Activated T-helper 2 cell treated with anti-CD3 and anti-CD28 coated beads, Interferon-gamma antibody, Interleukin-2, Interleukin-4, amounts not matched to agents 10 μg/mL and 5 μg/mL and 100 μg/mL, durations not matched to agents 14 hours and 24 hours and 36 hours (primary cell): ENCODE measurements around the gene DYNC2I2. TPM values are rescaled to one million over a fixed set of nuclear protein-coding genes. Genes with fewer than 3 reads are reported as not detected.
A peak's percentile ranks its signal among the peaks of the same experiment; 100 is the strongest.
"Not testable (repeated sequence)": the region's sequence is repeated elsewhere in the genome, so short reads cannot be mapped to it uniquely, and the experiment has no call there.

Experiments used
- DNase-seq: peaks from one replicate; pipeline ENCODE4 v3.0.0; 2021; ENCODE audit warnings: low spot score
- H3K27ac Mint-ChIP-seq: one replicate; pipeline ENCODE4 v1.8.0; 2021; ENCODE audit warnings: mixed read lengths
- H3K27me3 Mint-ChIP-seq: one replicate; pipeline ENCODE4 v1.8.0; 2021; ENCODE audit warnings: low read depth, mixed read lengths
- H3K36me3 Mint-ChIP-seq: one replicate; pipeline ENCODE4 v1.8.0; 2021; ENCODE audit warnings: low read depth, mixed read lengths
- H3K4me1 Mint-ChIP-seq: one replicate; pipeline ENCODE4 v1.8.0; 2021; ENCODE audit warnings: low read depth, mixed read lengths
- H3K4me3 Mint-ChIP-seq: one replicate; pipeline ENCODE4 v1.8.0; 2021; ENCODE audit warnings: low read depth, mild to moderate bottlenecking, moderate library complexity, mixed read lengths
- H3K9me3 Mint-ChIP-seq: one replicate; pipeline ENCODE4 v1.8.0; 2021; ENCODE audit warnings: mixed read lengths
- intact Hi-C: fragments of 100-400 bp; cut with micrococcal nuclease; formaldehyde crosslinking; loops from one replicate; pipeline ENCODE4 v1.15.1; 2023
- total RNA-seq: library from RNA; stranded (reverse); gene quantifications from 2 replicates; pipeline ENCODE4 v1.2.3, GENCODE V29; 2022

The DYNC2I2 gene
- total RNA-seq, 1 donor from 2014 or later, result 41.7 TPM

- peak; percentile 18 for DNase-seq
- intact Hi-C loops, result loop anchor here (10.0 kb wide), 1 partner anchor 341 kb away; the partner anchor contains the start of gene SH3GLB2
- Mint-ChIP-seq H3K36me3 (peaks cover 8% of the 10 kb centered on the region), H3K9me3 (no peaks in the 10 kb centered on the region), H3K4me1 (peaks cover 34% of the 10 kb centered on the region), H3K27ac (peak overlapping the region; percentile 93), H3K4me3 (peak overlapping the region; percentile 95), H3K27me3 (no peaks in the 10 kb centered on the region)
These were observed 26.9 kb upstream of the DYNC2I2 start for GRCh38 chr9:128683340-128684064.

- Mint-ChIP-seq H3K4me1 (peaks cover 3% of the 10 kb centered on the region), H3K27ac (no peak overlapping the region), H3K4me3 (no peak overlapping the region), H3K27me3 (no peaks in the 10 kb centered on the region), H3K36me3 (no peaks in the 10 kb centered on the region), H3K9me3 (no peaks in the 10 kb centered on the region)
- intact Hi-C loops, result no loop called here
- no peak for DNase-seq
These were observed 21.1 kb upstream of the DYNC2I2 start for GRCh38 chr9:128677794-128678193.

GRCh38 chr9:128675382-128675781 lies 18.7 kb upstream of the DYNC2I2 start:
- Mint-ChIP-seq H3K9me3 (no peaks in the 10 kb centered on the region), H3K27ac (no peak overlapping the region), H3K4me3 (no peak overlapping the region), H3K27me3 (no peaks in the 10 kb centered on the region), H3K36me3 (no peaks in the 10 kb centered on the region), H3K4me1 (no peaks in the 10 kb centered on the region)
- DNase-seq, result no peak
- intact Hi-C loops, result no loop called here

- DNase-seq, result no peak
- no peaks in the 10 kb centered on the region for H3K4me1 Mint-ChIP-seq
- no peaks in the 10 kb centered on the region for H3K27me3 Mint-ChIP-seq
- H3K4me3 Mint-ChIP-seq, result no peak overlapping the region
- no peaks in the 10 kb centered on the region for H3K36me3 Mint-ChIP-seq
- H3K27ac Mint-ChIP-seq, result no peak overlapping the region
- H3K9me3 Mint-ChIP-seq, result no peaks in the 10 kb centered on the region
- intact Hi-C loops, result no loop called here
These were observed 13.1 kb upstream of the DYNC2I2 start for GRCh38 chr9:128669786-128670185.

GRCh38 chr9:128666481-128666941 lies 9.9 kb upstream of the DYNC2I2 start:
- DNase-seq, H3K36me3 Mint-ChIP-seq, H3K9me3 Mint-ChIP-seq, H3K4me3 Mint-ChIP-seq, H3K4me1 Mint-ChIP-seq, H3K27me3 Mint-ChIP-seq, H3K27ac Mint-ChIP-seq, intact Hi-C loops: not testable (repeated sequence)

GRCh38 chr9:128657796-128658195 lies 1.1 kb upstream of the DYNC2I2 start:
- Mint-ChIP-seq H3K27ac (peak overlapping the region; percentile 100), H3K4me3 (no peak overlapping the region), H3K4me1 (peaks cover 3% of the 10 kb centered on the region), H3K9me3 (no peaks in the 10 kb centered on the region), H3K36me3 (no peaks in the 10 kb centered on the region), H3K27me3 (no peaks in the 10 kb centered on the region)
- no peak for DNase-seq
- intact Hi-C loops, result loop anchor here (2.0 kb wide), 1 partner anchor 31 kb away; the partner anchor contains the start of gene SET

- no peaks in the 10 kb centered on the region for H3K9me3 Mint-ChIP-seq
- H3K4me3 Mint-ChIP-seq, result peak overlapping the region; percentile 95
- H3K27ac Mint-ChIP-seq, result peak overlapping the region; percentile 100
- no peak for DNase-seq
- H3K27me3 Mint-ChIP-seq, result no peaks in the 10 kb centered on the region
- intact Hi-C loops, result loop anchor here (2.0 kb wide), 1 partner anchor 31 kb away; the partner anchor contains the start of gene SET
- no peaks in the 10 kb centered on the region for H3K36me3 Mint-ChIP-seq
- peaks cover 3% of the 10 kb centered on the region for H3K4me1 Mint-ChIP-seq
These were observed 677 bp upstream of the DYNC2I2 start for GRCh38 chr9:128657344-128657704.

- no peaks in the 10 kb centered on the region for H3K9me3 Mint-ChIP-seq
- H3K27me3 Mint-ChIP-seq, result no peaks in the 10 kb centered on the region
- no peak overlapping the region for H3K27ac Mint-ChIP-seq
These were observed 2.2 kb downstream of the DYNC2I2 start for GRCh38 chr9:128654481-128654880.

GRCh38 chr9:128653908-128654307 lies 2.7 kb downstream of the DYNC2I2 start:
- no peaks in the 10 kb centered on the region for H3K9me3 Mint-ChIP-seq
- peaks cover 3% of the 10 kb centered on the region for H3K4me1 Mint-ChIP-seq
- no peaks in the 10 kb centered on the region for H3K36me3 Mint-ChIP-seq
- H3K4me3 Mint-ChIP-seq, result no peak overlapping the region
- no peaks in the 10 kb centered on the region for H3K27me3 Mint-ChIP-seq
- H3K27ac Mint-ChIP-seq, result no peak overlapping the region
- intact Hi-C loops, result no loop called here
- no peak for DNase-seq

More at GRCh38 chr9:128654481-128654880, 2.2 kb downstream of the DYNC2I2 start:
- no peaks in the 10 kb centered on the region for H3K36me3 Mint-ChIP-seq
- DNase-seq, result no peak
- intact Hi-C loops, result no loop called here
- peak overlapping the region; percentile 23 for H3K4me3 Mint-ChIP-seq
- H3K4me1 Mint-ChIP-seq, result peaks cover 3% of the 10 kb centered on the region

- no peaks in the 10 kb centered on the region for H3K27me3 Mint-ChIP-seq
- intact Hi-C loops, result no loop called here
- H3K27ac Mint-ChIP-seq, result no peak overlapping the region
- no peaks in the 10 kb centered on the region for H3K9me3 Mint-ChIP-seq
- DNase-seq, result no peak
- no peaks in the 10 kb centered on the region for H3K4me1 Mint-ChIP-seq
- H3K36me3 Mint-ChIP-seq, result no peaks in the 10 kb centered on the region
- no peak overlapping the region for H3K4me3 Mint-ChIP-seq
These were observed 4.8 kb downstream of the DYNC2I2 start for GRCh38 chr9:128651798-128652197.

GRCh38 chr9:128648206-128648605 lies 8.4 kb downstream of the DYNC2I2 start:
- H3K4me3 Mint-ChIP-seq, H3K27ac Mint-ChIP-seq, H3K4me1 Mint-ChIP-seq, H3K36me3 Mint-ChIP-seq, H3K9me3 Mint-ChIP-seq, intact Hi-C loops, H3K27me3 Mint-ChIP-seq: not testable (repeated sequence)
- DNase-seq, result peak; percentile 49

- intact Hi-C loops, result no loop called here
- peak overlapping the region; percentile 50 for H3K27ac Mint-ChIP-seq
- no peak overlapping the region for H3K4me3 Mint-ChIP-seq
- DNase-seq, result no peak
- peaks cover 6% of the 10 kb centered on the region for H3K36me3 Mint-ChIP-seq
- H3K9me3 Mint-ChIP-seq, result no peaks in the 10 kb centered on the region
- no peaks in the 10 kb centered on the region for H3K27me3 Mint-ChIP-seq
- H3K4me1 Mint-ChIP-seq, result no peaks in the 10 kb centered on the region
These were observed 12.9 kb downstream of the DYNC2I2 start for GRCh38 chr9:128643519-128644300.

GRCh38 chr9:128642675-128643245 lies 13.9 kb downstream of the DYNC2I2 start:
- intact Hi-C loops, result no loop called here
- no peak overlapping the region for H3K4me3 Mint-ChIP-seq
- no peaks in the 10 kb centered on the region for H3K9me3 Mint-ChIP-seq
- no peaks in the 10 kb centered on the region for H3K27me3 Mint-ChIP-seq
- peaks cover 9% of the 10 kb centered on the region for H3K36me3 Mint-ChIP-seq
- H3K27ac Mint-ChIP-seq, result peak overlapping the region; percentile 38
- DNase-seq, result no peak
- no peaks in the 10 kb centered on the region for H3K4me1 Mint-ChIP-seq
